HG02798 (cell line): ENCODE measurements around the gene RFTN1.

Source experiments
- ATAC-seq: cut with Tn5 transposase; IDR thresholded peaks from one replicate; pipeline ENCODE4 v1.9.1; 2021; ENCODE audit warnings: mild to moderate bottlenecking; ENCODE audit not compliant: unreplicated experiment, poor library complexity

RFTN1 gene

GRCh38 chr3:16417945-16418739, 95.4 kb downstream of the RFTN1 start:
- no peak for ATAC-seq

- no peak for ATAC-seq
Measured at GRCh38 chr3:16415911-16416476, 97.5 kb downstream of the RFTN1 start.

GRCh38 chr3:16413321-16413720, 100.2 kb downstream of the RFTN1 start:
- no peak for ATAC-seq

GRCh38 chr3:16412192-16412800, 101.2 kb downstream of the RFTN1 start:
- no peak for ATAC-seq

GRCh38 chr3:16411441-16411840, 102.1 kb downstream of the RFTN1 start:
- no peak for ATAC-seq

GRCh38 chr3:16410659-16411058, 102.8 kb downstream of the RFTN1 start:
- no peak for ATAC-seq

- ATAC-seq, result no peak
Measured at GRCh38 chr3:16409032-16409431, 104.5 kb downstream of the RFTN1 start.

GRCh38 chr3:16407366-16407765, 106.1 kb downstream of the RFTN1 start:
- ATAC-seq, result no peak

- peak; percentile 63 for ATAC-seq
Measured at GRCh38 chr3:16406579-16406978, 106.9 kb downstream of the RFTN1 start.

- peak; percentile 1 for ATAC-seq
Measured at GRCh38 chr3:16406166-16406565, 107.3 kb downstream of the RFTN1 start.

GRCh38 chr3:16404349-16404895, 109.1 kb downstream of the RFTN1 start:
- ATAC-seq, result no peak

GRCh38 chr3:16402451-16402850, 111.0 kb downstream of the RFTN1 start:
- no peak for ATAC-seq

- no peak for ATAC-seq
Measured at GRCh38 chr3:16401273-16401672, 112.2 kb downstream of the RFTN1 start.

GRCh38 chr3:16400106-16400931, 113.2 kb downstream of the RFTN1 start:
- ATAC-seq, result peak; percentile 6

- peak; percentile 58 for ATAC-seq
Measured at GRCh38 chr3:16399473-16399872, 114.0 kb downstream of the RFTN1 start.

GRCh38 chr3:16398648-16399047, 114.9 kb downstream of the RFTN1 start:
- ATAC-seq, result no peak

- ATAC-seq, result no peak
Measured at GRCh38 chr3:16396202-16396601, 117.3 kb downstream of the RFTN1 start.

- ATAC-seq, result no peak
Measured at GRCh38 chr3:16395212-16395611, 118.3 kb downstream of the RFTN1 start.

- ATAC-seq, result no peak
Measured at GRCh38 chr3:16394639-16395038, 118.9 kb downstream of the RFTN1 start.

- no peak for ATAC-seq
Measured at GRCh38 chr3:16392717-16393116, 120.8 kb downstream of the RFTN1 start.
